Renal cortical epithelial cell (primary cell): ENCODE measurements around the gene AKAP14. TPM values are rescaled to one million over a fixed set of nuclear protein-coding genes. Genes with fewer than 3 reads are reported as not detected.
"Not testable (repeated sequence)": the region's sequence is repeated elsewhere in the genome, so short reads cannot be mapped to it uniquely, and the experiment has no call there.

Experiments used
- DNase-seq: peaks from one replicate; pipeline ENCODE4 v3.0.0-alpha.2; 2011; ENCODE audit warnings: low read depth
- total RNA-seq: library from RNA; depleted of rRNA; stranded (reverse); fragments of >200 nt; gene quantifications from 2 replicates; pipeline ENCODE4 v1.2.3, GENCODE V29; 2014

Gene AKAP14
- total RNA-seq, 1 donor from 2014 or later, result not detected

GRCh38 chrX:119922391-119922790 lies 26.7 kb downstream of the AKAP14 start:
- not testable (repeated sequence) for DNase-seq

GRCh38 chrX:119935215-119935874 lies 39.7 kb downstream of the AKAP14 start:
- DNase-seq, result no peak

GRCh38 chrX:119941336-119941735 lies 45.6 kb downstream of the AKAP14 start:
- no peak for DNase-seq

GRCh38 chrX:119942173-119942819 lies 46.6 kb downstream of the AKAP14 start:
- DNase-seq, result no peak

- DNase-seq, result peak; percentile 18
Measured at GRCh38 chrX:119942831-119943184, 47.1 kb downstream of the AKAP14 start.

GRCh38 chrX:119943185-119943988 lies 47.7 kb downstream of the AKAP14 start, which contains the start of gene NKAP:
NKAP (minus strand) TSS chrX:119943751; CDS start chrX:119943605, 146 bp downstream.
- peak; percentile 87 for DNase-seq

GRCh38 chrX:119945481-119945880 lies 49.8 kb downstream of the AKAP14 start:
- DNase-seq, result no peak

GRCh38 chrX:119948381-119948780 lies 52.7 kb downstream of the AKAP14 start:
- DNase-seq, result no peak

- no peak for DNase-seq
Measured at GRCh38 chrX:119954374-119954773, 58.7 kb downstream of the AKAP14 start.

GRCh38 chrX:119955807-119956570 lies 60.3 kb downstream of the AKAP14 start:
- DNase-seq, result not testable (repeated sequence)

GRCh38 chrX:119960625-119961024 lies 64.9 kb downstream of the AKAP14 start:
- DNase-seq, result no peak

GRCh38 chrX:119966837-119967236 lies 71.1 kb downstream of the AKAP14 start:
- DNase-seq, result not testable (repeated sequence)

Other genes with a start within 250 kb of the AKAP14 start
- 19.4 and 31.5 TPM in 2 replicates for gene SEPTIN6, start 202.7 kb upstream of the AKAP14 start, total RNA-seq
- 0.35 and 0.99 TPM in 2 replicates for gene SOWAHD, start 137.3 kb upstream of the AKAP14 start, total RNA-seq
- gene RPL39, start 104.3 kb upstream of the AKAP14 start, total RNA-seq, result 3,025 and 7,934 TPM in 2 replicates
- gene UPF3B, start 42.9 kb upstream of the AKAP14 start, total RNA-seq, result 1.0 and 3.7 TPM in 2 replicates
- gene RNF113A, start 24.2 kb upstream of the AKAP14 start, total RNA-seq, result 11.1 and 17.0 TPM in 2 replicates
- gene NDUFA1, start 24.1 kb upstream of the AKAP14 start, total RNA-seq, result 62.9 and 76.4 TPM in 2 replicates
- 3.1 and 5.5 TPM in 2 replicates for gene NKAP, start 47.9 kb downstream of the AKAP14 start, total RNA-seq
- not detected in 2 replicates for gene RHOXF2B, start 181.8 kb downstream of the AKAP14 start, total RNA-seq
- gene RHOXF1, start 220.0 kb downstream of the AKAP14 start, total RNA-seq, result not detected in 2 replicates